HL-60/S4 (cell line): ENCODE data around the gene SLC35D3.
"Not testable (repeated sequence)": the region's sequence is repeated elsewhere in the genome, so short reads cannot be mapped to it uniquely, and the experiment has no call there.

Experiments used
- in situ Hi-C: fragments of 300-500 bp; cut with MboI; formaldehyde crosslinking; loops from 2 replicates; pipeline ENCODE4 v1.14.3; 2022; ENCODE audit warnings: low sequenced_read_pairs

Gene SLC35D3, protein sequence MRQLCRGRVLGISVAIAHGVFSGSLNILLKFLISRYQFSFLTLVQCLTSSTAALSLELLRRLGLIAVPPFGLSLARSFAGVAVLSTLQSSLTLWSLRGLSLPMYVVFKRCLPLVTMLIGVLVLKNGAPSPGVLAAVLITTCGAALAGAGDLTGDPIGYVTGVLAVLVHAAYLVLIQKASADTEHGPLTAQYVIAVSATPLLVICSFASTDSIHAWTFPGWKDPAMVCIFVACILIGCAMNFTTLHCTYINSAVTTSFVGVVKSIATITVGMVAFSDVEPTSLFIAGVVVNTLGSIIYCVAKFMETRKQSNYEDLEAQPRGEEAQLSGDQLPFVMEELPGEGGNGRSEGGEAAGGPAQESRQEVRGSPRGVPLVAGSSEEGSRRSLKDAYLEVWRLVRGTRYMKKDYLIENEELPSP

DNA sequence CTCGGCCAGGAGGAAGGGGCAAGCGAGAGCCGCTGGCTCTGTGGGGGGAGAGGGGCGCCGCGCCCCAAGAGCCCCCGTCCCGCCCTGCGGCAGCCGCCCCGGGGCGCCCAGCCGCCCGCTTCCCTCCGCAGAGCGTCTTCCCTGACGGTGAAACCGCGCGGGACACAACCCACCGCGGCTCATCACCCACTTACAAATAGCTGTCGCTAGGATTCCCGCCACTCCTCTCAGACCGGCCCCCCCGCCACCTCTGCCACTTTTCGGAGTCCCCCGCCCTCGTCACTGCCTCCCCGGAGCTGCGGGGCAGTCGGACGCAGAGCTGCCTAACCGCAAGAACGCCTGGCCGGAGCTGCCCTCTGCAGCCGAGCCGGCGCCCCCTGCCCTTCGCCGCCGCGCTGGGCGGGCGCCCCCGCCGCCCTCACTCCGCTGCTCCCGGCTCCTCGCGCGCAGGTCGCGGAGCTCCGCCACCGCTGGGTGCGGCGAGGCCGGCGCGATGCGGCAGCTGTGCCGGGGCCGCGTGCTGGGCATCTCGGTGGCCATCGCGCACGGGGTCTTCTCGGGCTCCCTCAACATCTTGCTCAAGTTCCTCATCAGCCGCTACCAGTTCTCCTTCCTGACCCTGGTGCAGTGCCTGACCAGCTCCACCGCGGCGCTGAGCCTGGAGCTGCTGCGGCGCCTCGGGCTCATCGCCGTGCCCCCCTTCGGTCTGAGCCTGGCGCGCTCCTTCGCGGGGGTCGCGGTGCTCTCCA, at the start of gene SLC35D3:
TSS of gene SLC35D3 (plus strand) at position 366 of the 749 bp plus-strand sequence. CDS start at position 494, 128 bp downstream.
- in situ Hi-C loops = no loop called here

DNA sequence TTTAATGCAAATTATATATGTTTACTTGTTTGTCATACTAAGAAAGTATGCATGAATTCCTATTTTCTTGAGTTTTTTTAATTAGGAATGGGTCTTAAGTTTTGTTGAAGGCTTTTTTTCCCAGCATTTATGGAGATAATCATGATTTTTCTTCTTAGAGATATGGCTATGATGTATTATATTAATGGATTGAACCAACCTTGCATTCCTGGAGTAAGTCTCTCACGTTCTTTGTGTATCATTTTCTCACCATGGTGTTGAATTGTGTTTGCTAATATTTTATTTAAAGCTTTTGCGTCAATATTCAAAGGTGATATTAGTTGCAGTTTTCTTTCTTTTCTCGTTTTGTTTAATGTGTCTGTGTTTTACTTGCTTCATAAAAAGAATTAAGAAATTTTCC, 48.4 kb upstream of the SLC35D3 start:
- in situ Hi-C loops = no loop called here

DNA sequence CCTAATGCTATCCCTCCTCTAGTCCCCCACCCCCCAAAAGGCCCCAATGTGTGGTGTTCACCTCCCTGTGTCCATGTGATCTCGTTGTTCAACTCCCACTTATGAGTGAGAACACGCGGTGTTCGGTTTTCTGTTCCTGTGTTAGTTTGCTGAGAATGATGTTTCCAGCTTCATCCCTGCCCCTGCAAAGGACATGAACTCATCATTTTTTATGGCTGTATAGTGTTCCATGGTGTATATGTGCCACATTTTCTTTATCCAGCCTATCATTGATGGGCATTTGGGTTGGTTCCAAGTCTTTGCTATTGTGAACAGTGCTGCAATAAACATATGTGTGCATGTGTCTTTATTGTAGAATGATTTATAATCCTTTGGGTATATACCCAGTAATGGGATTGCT, 45.6 kb upstream of the SLC35D3 start:
- in situ Hi-C loops = not testable (repeated sequence)

DNA sequence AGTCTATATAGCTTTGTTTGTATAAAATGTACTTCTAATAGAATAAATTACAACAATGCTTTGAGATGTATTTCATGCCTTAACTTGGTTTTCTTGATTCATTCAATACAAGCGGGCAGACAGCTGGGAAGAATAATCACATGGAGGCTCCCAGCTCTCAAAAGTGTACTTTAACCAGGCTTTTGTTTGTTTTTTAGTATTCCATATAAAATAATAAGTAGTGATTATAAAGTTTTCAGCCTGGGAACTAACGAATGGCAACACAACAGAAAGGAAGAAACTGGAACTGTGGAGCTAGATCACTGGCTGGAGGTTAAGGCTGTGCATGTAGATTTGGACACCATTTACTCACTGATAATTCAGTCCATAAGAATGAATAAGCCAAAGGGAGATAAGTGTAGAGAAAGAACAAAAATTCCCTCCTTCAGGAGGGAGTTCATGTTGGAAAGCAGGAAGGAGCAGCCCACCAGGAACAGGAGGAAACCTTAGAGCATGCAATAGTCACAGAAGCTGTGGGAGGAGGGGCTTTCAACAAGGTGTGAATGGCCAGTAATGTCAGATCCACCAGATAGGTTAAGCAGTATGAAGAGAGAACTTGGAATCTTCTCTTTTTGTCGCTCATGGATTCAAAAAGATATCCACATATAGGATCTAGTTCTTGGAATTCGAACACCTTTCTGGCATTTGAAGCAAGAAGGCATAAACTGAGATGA, 41.2 kb upstream of the SLC35D3 start:
- in situ Hi-C loops = no loop called here

- in situ Hi-C loops = no loop called here
These were observed 36.0 kb upstream of the SLC35D3 start for GRCh38 chr6:136886091-136886490.

DNA sequence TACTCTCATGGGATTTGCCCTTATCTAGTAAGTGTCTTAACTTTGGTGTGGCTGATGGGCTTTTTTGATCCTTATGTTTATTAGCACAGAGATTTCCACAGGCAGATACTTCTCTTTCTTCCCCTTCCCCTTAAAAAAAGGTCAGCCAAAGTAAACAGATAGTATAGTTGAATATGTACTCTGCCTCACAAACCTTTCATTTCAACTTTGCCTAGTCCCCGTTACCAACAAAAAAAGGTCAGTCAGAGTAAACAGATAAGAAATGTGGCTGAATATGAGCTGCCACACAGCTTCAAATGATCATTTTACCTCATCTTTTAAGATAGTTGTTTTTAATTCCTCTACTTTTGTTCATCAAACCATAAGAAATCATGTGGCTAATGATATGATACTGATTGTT, 34.1 kb upstream of the SLC35D3 start:
- in situ Hi-C loops = no loop called here

GRCh38 chr6:136889271-136890193, 32.6 kb upstream of the SLC35D3 start:
- in situ Hi-C loops = no loop called here

DNA sequence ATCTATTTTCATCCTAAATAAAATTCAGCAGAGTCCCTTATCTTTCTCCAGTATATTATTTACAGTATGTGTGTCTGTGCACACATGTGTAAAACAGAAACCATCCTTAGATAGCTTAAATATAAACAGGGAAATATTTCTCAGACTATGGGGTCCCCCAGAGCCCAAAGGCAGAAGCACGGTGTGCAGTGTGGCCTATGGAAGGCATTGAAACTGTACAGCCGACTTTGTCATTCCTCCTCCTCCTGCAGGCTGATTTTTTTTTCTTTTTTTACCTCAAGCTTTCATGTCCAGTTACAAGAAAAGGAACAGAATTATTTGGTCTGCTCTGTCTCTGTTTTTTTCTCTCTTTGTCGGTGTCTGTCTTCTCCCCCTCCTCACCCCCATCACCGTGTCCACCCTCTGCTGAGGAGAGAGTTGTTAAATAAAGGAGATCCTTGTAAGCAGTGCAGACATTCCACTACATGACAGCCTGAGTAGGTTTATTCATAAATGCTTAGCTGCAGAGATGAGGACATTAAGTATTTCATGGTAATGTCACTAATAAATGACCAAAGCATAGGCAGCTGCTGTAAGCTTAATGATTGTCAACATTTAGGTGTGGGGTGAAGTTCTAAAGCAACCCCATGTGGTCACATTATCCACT, 31.8 kb upstream of the SLC35D3 start:
- in situ Hi-C loops = no loop called here

DNA sequence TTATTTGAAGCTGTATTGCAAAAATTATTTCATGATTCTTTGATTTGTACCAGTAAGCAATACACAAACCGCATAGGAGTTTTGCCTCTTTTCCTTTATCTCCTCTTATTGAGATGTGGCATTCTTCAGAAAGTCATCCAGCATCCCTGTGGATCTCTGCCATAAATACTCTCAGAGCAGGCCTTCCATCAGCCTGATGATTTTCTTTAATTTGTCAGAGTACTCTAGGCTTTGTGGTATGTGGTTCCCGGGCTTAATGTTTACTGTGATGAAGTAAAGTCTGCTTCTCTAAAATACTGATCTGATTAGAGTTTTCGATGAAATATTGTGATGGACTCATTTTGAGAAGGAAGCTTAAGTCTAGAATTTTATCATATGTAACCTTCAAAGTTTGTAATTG, 31.1 kb upstream of the SLC35D3 start:
- in situ Hi-C loops = no loop called here

DNA sequence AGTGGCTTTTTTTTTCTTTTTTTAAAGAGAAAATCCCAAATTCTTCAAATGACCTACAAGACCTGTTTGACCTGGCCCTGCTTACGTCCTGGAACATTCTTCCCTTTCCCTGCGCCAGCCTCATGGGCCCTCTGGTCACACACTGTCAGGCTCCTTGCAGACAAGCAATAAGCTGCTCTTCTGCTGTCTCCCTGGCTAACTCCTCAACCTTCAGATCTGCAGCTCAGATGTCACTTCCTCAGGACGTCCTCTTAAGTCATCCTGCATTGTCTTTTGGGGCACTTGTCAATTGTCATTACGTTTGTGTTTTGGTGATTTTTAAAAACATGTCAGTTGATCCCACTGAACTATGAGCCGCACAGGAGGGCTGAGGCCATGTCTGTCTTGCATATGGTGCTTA, 28.9 kb upstream of the SLC35D3 start:
- in situ Hi-C loops = no loop called here

DNA sequence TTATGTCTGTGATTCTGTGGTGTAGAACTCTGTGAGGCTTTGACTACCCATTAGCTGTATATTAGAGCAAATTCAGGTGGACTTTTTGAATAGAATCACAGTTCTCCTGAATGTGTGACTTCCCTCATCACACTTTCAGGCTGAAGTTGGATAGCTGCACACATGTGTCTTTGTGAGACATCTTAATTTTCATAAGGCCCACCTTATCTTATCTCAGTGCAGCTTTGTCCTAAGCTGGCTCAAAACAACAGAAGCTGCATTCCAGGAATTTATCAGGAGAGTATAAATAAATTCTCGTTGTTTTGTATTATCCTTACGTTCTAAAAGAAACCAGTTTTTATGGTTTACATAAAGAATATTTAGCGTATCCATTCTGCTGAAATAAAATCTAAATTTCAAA, 26.2 kb upstream of the SLC35D3 start:
- in situ Hi-C loops = no loop called here

- in situ Hi-C loops = no loop called here
These were observed 25.0 kb upstream of the SLC35D3 start for GRCh38 chr6:136897071-136897470.

- in situ Hi-C loops = no loop called here
These were observed 20.8 kb upstream of the SLC35D3 start for GRCh38 chr6:136901212-136901784.

GRCh38 chr6:136904477-136904876, 17.6 kb upstream of the SLC35D3 start:
- in situ Hi-C loops = not testable (repeated sequence)

DNA sequence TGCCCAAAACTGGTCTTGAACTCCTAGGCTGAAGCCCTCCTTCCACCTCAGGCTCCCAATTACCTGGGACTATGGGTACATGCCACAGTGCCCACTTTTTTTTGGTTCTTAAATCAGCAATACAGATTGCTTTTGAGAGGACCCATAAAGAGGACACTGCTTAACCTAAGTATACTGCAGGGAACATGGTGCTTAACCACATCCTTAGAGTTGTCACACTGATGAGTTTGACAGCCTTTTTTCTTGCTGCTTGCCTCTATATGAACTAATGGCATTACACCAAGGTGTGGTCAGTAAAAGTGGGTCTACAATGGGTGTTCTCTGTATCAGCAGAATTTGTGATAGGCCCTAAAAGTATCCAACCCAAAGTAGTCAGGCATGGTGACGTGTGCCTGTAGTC, 7.2 kb upstream of the SLC35D3 start:
- in situ Hi-C loops = no loop called here

- in situ Hi-C loops = no loop called here
These were observed 3.4 kb upstream of the SLC35D3 start for GRCh38 chr6:136918706-136919105.

- in situ Hi-C loops = no loop called here
These were observed 1.9 kb upstream of the SLC35D3 start for GRCh38 chr6:136920216-136920615.

DNA sequence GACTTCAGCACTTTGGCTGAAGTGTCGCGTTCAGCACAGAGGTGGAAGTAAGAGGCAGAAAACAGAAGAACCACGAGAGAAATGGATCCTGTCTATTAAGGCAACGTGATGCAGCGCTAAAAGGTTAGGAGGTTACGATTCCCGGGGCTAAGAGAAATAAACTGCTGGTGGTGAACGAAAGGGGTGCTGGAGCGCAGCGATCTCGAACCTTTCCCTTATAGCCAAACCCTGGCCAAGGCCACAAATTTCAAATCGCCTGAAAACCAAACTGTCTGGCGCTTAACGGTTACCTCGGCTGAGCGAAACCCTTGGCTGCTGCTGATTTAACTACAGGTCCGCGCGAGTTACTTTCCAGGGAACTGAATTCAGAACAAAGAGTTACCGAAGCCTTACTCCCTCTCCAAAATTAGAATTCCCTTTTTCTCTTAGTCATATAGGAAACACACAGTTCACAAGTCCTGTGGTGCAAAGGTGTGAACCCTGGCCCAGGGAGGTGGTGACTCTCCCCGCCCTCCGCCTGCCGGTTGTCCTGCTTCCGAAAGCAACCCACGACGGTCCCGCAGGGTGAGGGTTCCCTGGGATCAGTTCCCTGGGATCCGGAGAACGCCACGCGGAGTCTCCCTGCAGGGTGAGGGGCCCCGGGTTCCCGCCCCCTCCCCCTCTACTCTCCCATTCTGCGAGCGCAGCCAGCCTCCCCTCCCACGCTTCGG, 1.3 kb upstream of the SLC35D3 start:
- in situ Hi-C loops = no loop called here

- in situ Hi-C loops = no loop called here
These were observed 643 bp upstream of the SLC35D3 start for GRCh38 chr6:136921381-136921935.
